ENCODE measurements around the gene FAM117A. TPM values are rescaled to one million over a fixed set of nuclear protein-coding genes. Genes with fewer than 3 reads are reported as not detected.
"Not testable (repeated sequence)": the region's sequence is repeated elsewhere in the genome, so short reads cannot be mapped to it uniquely, and the experiment has no call there.

The FAM117A gene
- total and polyA plus RNA-seq, 2 of the 4 experiments (the other 2 are of a cell fraction): 0.72 to 3.4 TPM

- Histone ChIP-seq H3K27ac (ENCODE audit: insufficient read depth, low read length) (no peak overlapping the region), H3K56ac (ENCODE audit: extremely low read depth, insufficient read depth, low read length) (no peak overlapping the region), H3K36me3 (ENCODE audit: control insufficient read depth, insufficient read depth, low read length) (no peaks in the 10 kb centered on the region), H3K23ac (ENCODE audit: low read depth, low read length) (no peak overlapping the region), H3K4me2 (ENCODE audit: low read depth, low read length) (no peak overlapping the region), H2AK9ac (replicated peaks; ENCODE audit: low read depth, low read length, poor library complexity) (no peak overlapping the region), H4K20me1 (ENCODE audit: insufficient read depth, low read length) (no peaks in the 10 kb centered on the region), H4K8ac (ENCODE audit: low read depth in 2 of 2, low read length in 2 of 2) (no peak overlapping the region), H3K4ac (ENCODE audit: low read depth, low read length) (no peak overlapping the region), H3K14ac (replicated peaks; ENCODE audit: low read depth, low read length) (no peak overlapping the region), H3K9ac (ENCODE audit: low read depth, low read length) (no peak overlapping the region), H3K4me1 (ENCODE audit: control insufficient read depth, insufficient read depth, low read length) (no peaks in the 10 kb centered on the region), H3K79me1 (ENCODE audit: low read depth in 1 of 2, low read length in 2 of 2) (no peaks in the 10 kb centered on the region), H2BK120ac (ENCODE audit: low read depth, low read length) (no peak overlapping the region), H3K9me1 (ENCODE audit: insufficient read depth, low read length) (no peaks in the 10 kb centered on the region), H2AK5ac (ENCODE audit: low read depth, low read length) (no peak overlapping the region), H3K4me3 (ENCODE audit: insufficient read depth, low read depth, low read length) (no peak overlapping the region), H4K5ac (ENCODE audit: low read depth, low read length) (no peak overlapping the region), H3K18ac (ENCODE audit: low read depth, low read length) (no peak overlapping the region), H2BK5ac (ENCODE audit: low read depth, low read length, poor library complexity, severe bottlenecking) (no peak overlapping the region), H2BK15ac (ENCODE audit: low read depth, low read length) (no peak overlapping the region), H2AFZ (replicated peaks; ENCODE audit: low read length, poor library complexity) (no peak overlapping the region), H3K27me3 (ENCODE audit: control insufficient read depth, insufficient read depth, low read length) (peaks cover 13% of the 10 kb centered on the region), H3K9me3 (ENCODE audit: control insufficient read depth, insufficient read depth, low read length) (no peaks in the 10 kb centered on the region), H2BK20ac (ENCODE audit: low read depth, low read length) (no peak overlapping the region), H4K91ac (ENCODE audit: insufficient read depth, low read depth, low read length) (no peak overlapping the region)
- intact Hi-C loops (cut with micrococcal nuclease): no loop called here
- dilution Hi-C loops (cut with HindIII; ENCODE audit: low sequenced_read_pairs, unreplicated experiment): no loop called here
- in situ Hi-C loops (cut with MboI; ENCODE audit: low sequenced_read_pairs): no loop called here
- POLR2A ChIA-PET (ENCODE audit: unreplicated experiment): no interaction called here
- ATAC-seq (ENCODE audit: low read depth) (no peak), DNase-seq (no peak)
- WGBS, 2 experiments (ENCODE audit: extremely low coverage in 2 of 2, insufficient read length in 1 of 2): 80% methylated on average over 1 of the region's 3 CpGs; no CpG with 5 or more reads in 1 of the 2 experiments
- BruUV-seq (replicated peaks): no TSS peak
- TF ChIP-seq MAZ (IDR thresholded peaks at IDR 0.05; ENCODE audit: borderline replicate concordance, low read depth, low read length): no peak
- no peak for TF ChIP-seq CEBPB (IDR thresholded peaks at IDR 0.05; ENCODE audit: low read depth, low read length)
- no peak for TF ChIP-seq CHD1 (IDR thresholded peaks at IDR 0.05; ENCODE audit: low read depth, low read length)
- no peak for TF ChIP-seq POLR2A (IDR thresholded peaks at IDR 0.05; ENCODE audit: low read depth, low read length)
- no peak for TF ChIP-seq SMC3 (IDR thresholded peaks at IDR 0.05; ENCODE audit: low read depth, low read length)
- TF ChIP-seq USF2 (IDR thresholded peaks at IDR 0.05; ENCODE audit: low read depth, low read length): no peak
- TF ChIP-seq RCOR1 (IDR thresholded peaks at IDR 0.05; ENCODE audit: insufficient replicate concordance, low read length): no peak
- TF ChIP-seq FOS (IDR thresholded peaks at IDR 0.05; ENCODE audit: low read depth, low read length): no peak
- TF ChIP-seq RFX5 (IDR thresholded peaks at IDR 0.05; ENCODE audit: low read depth, low read length): no peak
- CTCF ChIA-PET: no interaction called here
These were observed 4.7 kb downstream of the FAM117A start for GRCh38 chr17:49759203-49759602.

- H3K9me1 ChIP-seq (ENCODE audit: insufficient read depth, low read length); H3K9me3 ChIP-seq (ENCODE audit: control insufficient read depth, insufficient read depth, low read length); H2BK120ac ChIP-seq (ENCODE audit: low read depth, low read length); H4K91ac ChIP-seq (ENCODE audit: insufficient read depth, low read depth, low read length); H3K27ac ChIP-seq (ENCODE audit: insufficient read depth, low read length); BruUV-seq (replicated peaks); DNase-seq; H3K9ac ChIP-seq (ENCODE audit: low read depth, low read length); H2BK20ac ChIP-seq (ENCODE audit: low read depth, low read length); H4K5ac ChIP-seq (ENCODE audit: low read depth, low read length); H3K18ac ChIP-seq (ENCODE audit: low read depth, low read length); H3K4ac ChIP-seq (ENCODE audit: low read depth, low read length); dilution Hi-C loops (cut with HindIII; ENCODE audit: low sequenced_read_pairs, unreplicated experiment); in situ Hi-C loops (cut with MboI; ENCODE audit: low sequenced_read_pairs); H2AK5ac ChIP-seq (ENCODE audit: low read depth, low read length); H2AFZ ChIP-seq (replicated peaks; ENCODE audit: low read length, poor library complexity); ATAC-seq (ENCODE audit: low read depth); H3K14ac ChIP-seq (replicated peaks; ENCODE audit: low read depth, low read length); H3K4me1 ChIP-seq (ENCODE audit: control insufficient read depth, insufficient read depth, low read length); H3K56ac ChIP-seq (ENCODE audit: extremely low read depth, insufficient read depth, low read length); H3K79me1 ChIP-seq (ENCODE audit: low read depth in 1 of 2, low read length in 2 of 2); H3K36me3 ChIP-seq (ENCODE audit: control insufficient read depth, insufficient read depth, low read length); H2AK9ac ChIP-seq (replicated peaks; ENCODE audit: low read depth, low read length, poor library complexity); intact Hi-C loops (cut with micrococcal nuclease); H2BK15ac ChIP-seq (ENCODE audit: low read depth, low read length); H2BK5ac ChIP-seq (ENCODE audit: low read depth, low read length, poor library complexity, severe bottlenecking); H4K20me1 ChIP-seq (ENCODE audit: insufficient read depth, low read length); H3K4me3 ChIP-seq (ENCODE audit: insufficient read depth, low read depth, low read length); CTCF ChIA-PET; H3K4me2 ChIP-seq (ENCODE audit: low read depth, low read length); H3K23ac ChIP-seq (ENCODE audit: low read depth, low read length); POLR2A ChIA-PET (ENCODE audit: unreplicated experiment); H4K8ac ChIP-seq (ENCODE audit: low read depth in 2 of 2, low read length in 2 of 2): not testable (repeated sequence)
- no CpG with 5 or more reads among the region's 8 CpGs for WGBS, 2 experiments (ENCODE audit: extremely low coverage in 2 of 2, insufficient read length in 1 of 2)
- peaks cover 13% of the 10 kb centered on the region for H3K27me3 ChIP-seq (ENCODE audit: control insufficient read depth, insufficient read depth, low read length)
These were observed 5.4 kb downstream of the FAM117A start for GRCh38 chr17:49758464-49759010.
